Skeletal muscle tissue (tissue), 4 donors: ENCODE results near the gene FUS. TPM values are rescaled to one million over a fixed set of nuclear protein-coding genes. Genes with fewer than 3 reads are reported as not detected.
"Not testable (repeated sequence)": the region's sequence is repeated elsewhere in the genome, so short reads cannot be mapped to it uniquely, and the experiment has no call there.

Experiments
- H3K27ac ChIP-seq: one replicate; pipeline ENCODE4 v1.7.0; 2013; ENCODE audit warnings: mild to moderate bottlenecking, low read depth, low read length, inconsistent platforms
- H3K27me3 ChIP-seq, 3 donors: one replicate each; pipeline ENCODE4 v1.7.0; 2013; ENCODE audit warnings: low read length in 3 of 3; ENCODE audit not compliant: control insufficient read depth in 3 of 3, insufficient read depth in 3 of 3
- H3K36me3 ChIP-seq, 3 donors: one replicate each; pipeline ENCODE4 v1.7.0; 2013; ENCODE audit warnings: low read length in 3 of 3; ENCODE audit not compliant: control insufficient read depth in 3 of 3, insufficient read depth in 3 of 3
- H3K4me1 ChIP-seq, 3 donors: one replicate each; pipeline ENCODE4 v1.7.0; 2013; ENCODE audit warnings: low read length in 3 of 3, mild to moderate bottlenecking in 3 of 3; ENCODE audit not compliant: control insufficient read depth in 3 of 3, insufficient read depth in 3 of 3
- H3K4me3 ChIP-seq, 3 donors: one replicate each; pipeline ENCODE4 v1.7.0; 2013; ENCODE audit warnings: low read length in 3 of 3
- H3K9ac ChIP-seq, 3 donors: one replicate each; pipeline ENCODE4 v1.7.0; 2013; ENCODE audit warnings: low read length in 3 of 3, mild to moderate bottlenecking in 3 of 3, moderate library complexity in 2 of 3, low read depth in 1 of 3
- H3K9me3 ChIP-seq, 3 donors: one replicate each; pipeline ENCODE4 v1.7.0; 2013; ENCODE audit warnings: low read length in 3 of 3; ENCODE audit not compliant: control insufficient read depth in 3 of 3
- total RNA-seq: library from RNA; depleted of rRNA; stranded (reverse); fragments of >200 nt; gene quantifications from one replicate; pipeline ENCODE4 v1.2.3, GENCODE V29; 2014
- donor health status: Osteomylitis.

FUS gene
- total RNA-seq, 1 donor from 2014 or later: 40.2 TPM

DNA sequence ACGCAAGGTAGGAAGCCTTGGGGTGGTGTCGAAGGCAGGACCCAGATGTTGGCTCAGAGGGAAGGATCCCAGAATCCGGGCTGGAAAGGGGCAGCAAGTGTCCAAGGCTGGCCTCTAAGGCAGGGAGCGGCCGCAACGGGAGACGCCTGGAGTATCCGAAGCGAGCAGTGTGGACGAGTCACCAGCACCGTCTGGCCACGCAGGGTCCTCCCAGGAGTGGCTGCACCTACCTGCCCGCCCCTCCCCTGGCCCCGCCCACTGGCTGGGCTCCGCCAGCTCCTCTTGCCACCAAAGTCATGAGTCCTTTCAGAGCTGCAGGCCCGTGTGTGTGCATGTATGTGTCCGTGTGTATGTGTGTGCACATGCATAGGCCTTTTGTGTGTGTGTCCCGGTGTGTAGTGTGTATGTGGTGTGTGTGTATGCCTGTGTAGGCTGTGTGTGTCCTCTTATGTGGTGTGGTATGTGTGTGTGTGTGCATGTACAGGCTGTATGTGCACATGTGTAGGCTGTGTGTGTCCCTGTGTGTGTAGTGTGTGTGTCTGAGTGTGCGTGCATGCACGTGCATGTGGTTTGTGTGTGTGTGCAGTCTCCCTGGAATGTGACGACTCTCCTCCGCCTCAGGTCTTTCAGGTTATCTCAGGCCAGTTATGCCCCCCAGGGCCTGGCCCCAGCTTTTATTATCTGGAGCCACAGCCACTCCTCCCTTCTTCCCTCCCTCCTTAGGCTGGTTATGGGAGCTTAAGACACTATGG, 44.2 kb upstream of the FUS start, which contains the start of gene PRSS8:
Gene PRSS8 (minus strand): TSS at position 193 of the 752 bp plus-strand sequence. CDS start 229 bp downstream, outside the sequence.
- Histone ChIP-seq H3K27me3 (no peaks in the 10 kb centered on the region), H3K9ac (peak within 1 kb of the TSS in 1 of 3 donors; percentile 8), H3K36me3 (peaks cover 7 to 19% (median 19%) of the 10 kb centered on the region in 3 donors), H3K9me3 (no peaks in the 10 kb centered on the region), H3K4me1 (peaks cover 13 to 23% (median 14%) of the 10 kb centered on the region in 3 donors), H3K4me3 (no peak within 1 kb of the TSS), H3K27ac (no peak within 1 kb of the TSS)

DNA sequence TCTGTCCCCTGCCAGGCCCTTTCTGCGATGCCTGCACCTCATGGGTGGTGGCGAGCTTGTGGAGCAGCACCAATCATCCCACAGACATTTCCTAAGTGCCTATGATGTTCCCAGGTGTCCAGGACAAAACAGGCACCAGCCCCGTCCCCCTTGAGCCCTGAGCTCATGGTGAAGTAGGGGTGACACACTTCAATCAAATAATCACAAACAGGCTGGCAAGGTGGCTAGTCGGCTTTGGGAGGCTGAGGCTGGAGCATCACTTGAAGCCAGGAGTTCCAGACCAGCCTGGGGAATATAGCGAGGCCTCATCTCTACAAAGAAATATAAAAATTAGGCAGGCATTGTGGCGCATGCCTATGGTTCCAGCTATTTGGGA, 43.7 kb upstream of the FUS start:
- Histone ChIP-seq H3K4me1 (peaks cover 14 to 27% (median 15%) of the 10 kb centered on the region in 3 donors), H3K36me3 (peaks cover 7 to 15% (median 14%) of the 10 kb centered on the region in 3 donors), H3K27me3 (no peaks in the 10 kb centered on the region), H3K9ac (no peak overlapping the region), H3K27ac (no peak overlapping the region), H3K9me3 (no peaks in the 10 kb centered on the region), H3K4me3 (no peak overlapping the region)

DNA sequence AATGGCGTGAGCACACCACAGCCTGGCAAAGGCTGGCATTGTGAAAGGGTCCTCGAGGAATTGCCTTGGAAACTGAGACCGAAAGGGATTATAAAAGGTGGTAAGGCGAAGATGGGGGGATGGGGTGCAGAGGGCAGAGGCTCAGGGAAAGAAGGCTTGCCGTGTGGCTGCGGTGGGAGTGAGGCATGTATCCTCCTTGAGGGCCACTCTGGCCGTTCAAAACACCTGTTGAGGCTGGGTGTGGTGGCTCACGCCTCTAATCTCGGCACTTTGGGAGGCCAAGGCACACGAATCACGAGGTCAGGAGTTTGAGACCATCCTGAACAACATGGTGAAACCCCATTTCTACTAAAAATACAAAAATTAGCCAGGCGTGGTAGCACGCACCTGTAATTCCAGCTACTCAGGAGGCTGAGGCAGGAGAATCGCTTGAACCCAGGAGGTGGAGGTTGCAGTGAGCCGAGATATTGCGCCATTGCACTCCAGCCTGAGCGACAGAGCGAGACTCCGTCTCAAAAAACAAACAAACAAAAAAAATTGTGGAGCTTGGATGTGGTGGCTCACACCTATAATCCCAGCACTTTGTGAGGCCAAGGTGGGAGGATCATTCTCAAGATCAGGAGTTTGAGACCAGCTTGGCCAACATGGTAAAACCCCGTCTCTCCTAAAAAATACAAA, 43.0 kb upstream of the FUS start:
- H3K9me3 ChIP-seq, H3K9ac ChIP-seq, H3K36me3 ChIP-seq, H3K27ac ChIP-seq, H3K4me3 ChIP-seq, H3K27me3 ChIP-seq: not testable (repeated sequence)
- peaks cover 21 to 33% (median 22%) of the 10 kb centered on the region in 3 donors for H3K4me1 ChIP-seq

DNA sequence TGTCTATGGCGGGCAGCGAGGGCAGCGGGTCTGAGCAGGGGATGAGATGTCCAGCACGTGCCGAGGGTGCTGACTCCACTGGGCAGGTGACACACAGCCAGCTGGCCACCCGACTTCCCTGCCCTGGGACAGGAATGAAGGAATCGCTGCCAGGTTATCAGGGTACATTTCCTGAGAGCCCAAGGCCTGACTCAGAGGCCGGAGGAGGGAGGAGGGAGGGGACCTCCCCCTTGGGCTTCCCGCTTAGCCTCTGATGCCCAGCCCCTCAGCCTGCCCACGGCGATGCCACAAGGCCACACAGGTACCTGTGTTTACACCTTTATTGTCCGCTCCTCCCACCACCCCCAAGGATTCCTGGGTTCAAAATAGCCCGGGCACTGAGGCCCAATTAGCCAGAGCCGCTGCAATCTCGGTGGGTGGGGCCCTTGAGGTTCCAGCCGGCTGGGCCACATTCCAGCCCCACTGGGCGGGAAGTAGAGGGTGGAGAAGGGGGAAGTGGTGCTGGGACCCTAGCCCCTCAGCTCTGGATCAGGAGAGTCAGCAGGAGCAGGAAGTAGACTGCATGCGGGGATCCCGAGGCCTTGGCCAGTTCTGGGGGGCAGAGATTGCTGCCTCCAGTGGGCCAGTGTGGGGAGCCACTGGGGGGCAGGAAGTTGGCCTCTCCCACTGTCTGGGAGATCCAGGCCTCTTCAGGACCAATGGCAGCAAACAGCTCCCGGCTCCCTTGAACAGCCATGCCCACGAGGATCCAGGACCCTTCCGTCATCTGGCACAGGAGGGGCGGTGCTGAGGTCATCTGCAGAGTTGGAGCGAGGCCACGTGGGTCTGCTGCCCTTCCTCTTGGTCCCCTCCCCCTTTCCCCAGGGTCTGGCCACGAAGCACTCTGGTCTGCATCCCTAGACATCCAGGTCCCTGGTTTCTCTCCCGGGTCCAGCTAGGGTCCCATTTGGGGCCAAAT, 41.0 kb upstream of the FUS start:
- Histone ChIP-seq H3K9ac (peak overlapping the region; percentile 35 to 54 (median 50)), H3K4me1 (peaks cover 25 to 36% (median 26%) of the 10 kb centered on the region in 3 donors), H3K4me3 (peak overlapping the region in 2 of 3 donors; percentile 29 to 43), H3K9me3 (no peaks in the 10 kb centered on the region), H3K27me3 (no peaks in the 10 kb centered on the region), H3K36me3 (no peaks in the 10 kb centered on the region), H3K27ac (peak overlapping the region; percentile 56)

DNA sequence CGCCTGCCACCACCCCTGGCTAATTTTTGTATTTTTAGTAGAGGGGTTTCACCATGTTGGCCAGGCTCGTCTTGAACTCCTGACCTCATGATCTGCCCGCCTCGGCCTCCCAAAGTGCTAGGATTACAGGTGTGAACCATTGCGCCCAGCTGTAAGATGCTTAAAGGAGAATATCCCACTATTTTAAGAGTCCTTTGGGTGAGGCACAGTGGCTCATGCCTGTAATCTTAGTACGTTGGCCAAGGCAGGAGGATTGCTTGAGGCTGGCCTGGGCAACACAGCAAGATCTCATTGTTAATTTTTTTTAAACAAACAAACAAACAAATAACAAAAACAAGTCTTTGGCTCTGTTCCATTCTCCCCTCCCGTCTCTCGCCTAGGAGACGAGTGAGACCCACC, 38.9 kb upstream of the FUS start:
- Histone ChIP-seq H3K4me1 (peaks cover 24 to 30% (median 26%) of the 10 kb centered on the region in 3 donors), H3K27ac (peak overlapping the region; percentile 70), H3K4me3 (peak overlapping the region in 1 of 3 donors; percentile 51), H3K9ac (peak overlapping the region in 2 of 3 donors; percentile 55 to 88)
- not testable (repeated sequence) for H3K36me3 ChIP-seq, H3K9me3 ChIP-seq, H3K27me3 ChIP-seq

DNA sequence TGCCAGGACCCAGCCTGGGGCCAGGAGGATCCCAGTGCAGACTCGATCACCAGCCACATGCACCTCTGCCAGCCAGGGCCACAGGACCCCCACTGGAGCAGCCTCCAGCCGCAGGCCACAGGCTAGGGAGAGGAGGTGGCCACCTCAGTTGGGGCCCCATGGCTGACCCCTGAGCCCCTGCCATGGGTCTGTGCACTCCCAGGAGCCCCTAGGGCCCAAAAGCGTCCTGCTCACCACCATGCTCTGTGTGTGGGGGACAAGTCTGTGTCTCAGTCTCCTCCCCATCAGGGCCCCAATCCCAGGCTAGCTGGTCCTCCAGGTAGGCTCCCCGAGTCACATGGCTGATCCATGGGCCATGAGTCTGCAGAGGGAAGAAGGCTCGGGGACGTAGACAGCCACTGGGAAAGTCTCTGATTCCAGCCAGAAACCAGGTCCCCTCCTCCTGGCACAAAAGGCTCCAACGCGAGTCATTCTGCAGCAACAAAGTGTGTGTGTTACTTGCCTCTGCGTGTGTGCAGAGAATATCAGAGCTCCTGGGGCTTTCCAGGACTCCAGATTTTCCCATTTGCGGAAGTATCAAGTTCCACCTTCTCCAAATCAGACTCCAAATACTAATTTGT, 38.3 kb upstream of the FUS start:
- H3K27ac ChIP-seq: peak overlapping the region; percentile 70
- H3K4me1 ChIP-seq: peaks cover 24 to 30% (median 26%) of the 10 kb centered on the region in 3 donors
- H3K4me3 ChIP-seq: peak overlapping the region; percentile 51 to 71 (median 58)
- H3K9me3 ChIP-seq: no peaks in the 10 kb centered on the region
- peaks cover 0 to 3% (median 2%) of the 10 kb centered on the region in 3 donors for H3K27me3 ChIP-seq
- H3K36me3 ChIP-seq: no peaks in the 10 kb centered on the region
- peak overlapping the region; percentile 48 to 88 (median 55) for H3K9ac ChIP-seq

DNA sequence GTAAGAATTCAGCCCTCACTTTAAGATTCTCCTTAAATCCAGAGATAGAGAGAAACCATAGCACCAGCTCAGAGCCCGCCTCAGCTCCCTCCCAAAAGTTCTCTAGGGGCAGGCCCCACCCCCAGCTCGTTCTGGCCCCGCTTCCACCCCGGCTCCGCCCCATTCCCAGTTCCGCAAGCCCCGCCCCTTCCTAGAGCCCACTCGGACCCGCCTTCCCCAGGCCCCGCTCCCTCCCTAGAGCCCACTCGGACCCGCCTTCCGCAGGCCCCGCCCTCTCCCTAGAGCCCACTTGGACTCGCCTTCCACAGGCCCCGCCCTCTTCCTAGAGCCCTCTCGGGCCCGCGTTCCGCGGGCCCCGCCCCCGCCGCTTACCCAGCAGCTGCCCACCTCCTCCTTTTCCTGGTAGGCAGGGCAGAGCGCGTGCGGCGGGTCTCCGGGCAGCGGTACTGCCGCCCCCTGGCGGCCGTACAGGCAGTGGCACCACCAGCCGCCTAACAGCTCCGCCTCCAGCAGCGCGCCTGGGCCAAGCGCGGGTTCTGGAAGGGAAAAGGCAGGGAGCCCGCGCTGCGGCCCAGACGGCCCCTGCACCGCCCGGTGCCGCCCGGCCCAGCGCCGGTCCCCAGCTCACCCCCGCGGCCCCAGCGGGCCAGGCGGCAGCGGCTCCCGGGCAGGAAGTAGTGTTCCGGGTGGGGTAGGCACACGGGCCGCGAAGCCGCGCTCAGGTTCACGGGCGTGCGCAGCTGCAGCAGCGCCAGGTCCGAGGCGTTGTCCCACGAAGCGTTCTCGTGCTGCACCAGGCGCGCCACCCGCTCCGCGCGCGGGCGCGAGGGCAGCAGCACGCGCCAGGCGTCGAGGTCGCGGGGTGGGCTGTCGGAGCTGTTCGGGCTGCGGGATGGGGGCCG, 37.6 kb upstream of the FUS start:
- H3K27me3 ChIP-seq: peaks cover under 1 to 3% (median 2%) of the 10 kb centered on the region in 3 donors
- H3K4me3 ChIP-seq: peak overlapping the region; percentile 71 to 76 (median 72)
- H3K9ac ChIP-seq: peak overlapping the region; percentile 59 to 88 (median 74)
- H3K4me1 ChIP-seq: peaks cover 24 to 30% (median 26%) of the 10 kb centered on the region in 3 donors
- H3K36me3 ChIP-seq: no peaks in the 10 kb centered on the region
- H3K27ac ChIP-seq: peak overlapping the region; percentile 70
- no peaks in the 10 kb centered on the region for H3K9me3 ChIP-seq

DNA sequence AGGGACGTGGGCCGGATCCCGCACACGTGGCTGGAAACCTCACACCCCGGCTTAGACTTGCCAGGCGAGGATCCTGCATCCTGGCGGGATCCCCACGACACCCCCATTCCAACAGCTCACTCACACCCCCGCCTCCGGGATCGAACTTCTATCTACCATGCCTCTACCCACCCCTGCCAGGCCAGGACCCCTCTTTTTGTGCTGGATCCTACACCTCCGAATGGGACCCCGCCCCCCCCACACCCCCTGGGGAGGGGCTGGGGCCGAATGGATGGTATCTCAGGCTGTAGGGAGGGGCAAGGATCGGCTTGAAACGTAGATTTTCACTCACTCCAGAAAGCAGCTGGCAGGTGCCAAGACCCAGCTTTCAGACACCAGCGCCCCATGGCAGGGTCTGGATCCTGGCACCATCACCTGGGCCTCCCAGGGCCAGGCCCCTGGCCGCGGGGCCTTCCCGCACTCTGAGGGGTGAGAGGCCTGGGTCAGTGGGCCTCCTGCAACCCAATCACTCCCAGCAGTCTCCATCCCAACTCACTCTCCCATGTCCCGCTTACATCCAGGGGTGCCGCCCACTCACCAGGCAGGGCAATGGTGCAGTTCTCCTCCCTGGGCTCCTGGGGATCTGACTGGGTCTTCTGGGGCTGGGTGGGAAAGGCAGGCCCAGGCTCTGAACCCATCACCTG, 36.8 kb upstream of the FUS start:
- peak overlapping the region; percentile 43 to 76 (median 72) for H3K4me3 ChIP-seq
- peaks cover 24 to 28% (median 25%) of the 10 kb centered on the region in 3 donors for H3K4me1 ChIP-seq
- no peaks in the 10 kb centered on the region for H3K36me3 ChIP-seq
- H3K27ac ChIP-seq: peak overlapping the region; percentile 70
- H3K9me3 ChIP-seq: no peaks in the 10 kb centered on the region
- peaks cover 6 to 8% (median 7%) of the 10 kb centered on the region in 3 donors for H3K27me3 ChIP-seq
- H3K9ac ChIP-seq: peak overlapping the region; percentile 59 to 88 (median 74)
